ENCODE data around the gene ANKRD66. TPM values are rescaled to one million over a fixed set of nuclear protein-coding genes. Genes with fewer than 3 reads are reported as not detected.

The ANKRD66 gene
- total RNA-seq, 2 experiments from 2014 or later = not detected

DNA sequence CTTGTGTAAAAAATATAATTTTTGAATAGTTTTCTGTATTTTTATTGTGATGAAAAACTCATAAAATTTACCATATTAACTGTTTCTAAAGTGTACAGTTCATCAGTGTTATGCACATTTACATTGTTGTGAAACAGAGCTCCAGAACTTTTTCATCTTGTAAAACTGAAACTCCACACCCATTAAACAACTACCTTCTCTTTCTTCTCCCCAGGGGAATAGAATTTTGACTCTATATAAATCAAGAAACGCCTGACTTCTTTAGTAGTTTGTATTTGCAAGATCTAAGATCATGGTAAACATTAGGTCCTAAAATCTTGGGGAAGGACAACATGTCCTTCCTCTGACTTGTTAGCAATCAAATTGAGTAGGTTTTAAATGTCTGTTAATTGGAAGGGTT is 9.1 kb downstream of the ANKRD66 start:
- no peak overlapping the region for H3K4me3 ChIP-seq (ENCODE audit: low read length)
- H3K27ac ChIP-seq (ENCODE audit: low read depth in 1 of 2, low read length in 2 of 2) = no peak overlapping the region
- H3K4me1 Mint-ChIP-seq (ENCODE audit: low read depth) = no peaks in the 10 kb centered on the region
- TF ChIP-seq, protein P1, sequence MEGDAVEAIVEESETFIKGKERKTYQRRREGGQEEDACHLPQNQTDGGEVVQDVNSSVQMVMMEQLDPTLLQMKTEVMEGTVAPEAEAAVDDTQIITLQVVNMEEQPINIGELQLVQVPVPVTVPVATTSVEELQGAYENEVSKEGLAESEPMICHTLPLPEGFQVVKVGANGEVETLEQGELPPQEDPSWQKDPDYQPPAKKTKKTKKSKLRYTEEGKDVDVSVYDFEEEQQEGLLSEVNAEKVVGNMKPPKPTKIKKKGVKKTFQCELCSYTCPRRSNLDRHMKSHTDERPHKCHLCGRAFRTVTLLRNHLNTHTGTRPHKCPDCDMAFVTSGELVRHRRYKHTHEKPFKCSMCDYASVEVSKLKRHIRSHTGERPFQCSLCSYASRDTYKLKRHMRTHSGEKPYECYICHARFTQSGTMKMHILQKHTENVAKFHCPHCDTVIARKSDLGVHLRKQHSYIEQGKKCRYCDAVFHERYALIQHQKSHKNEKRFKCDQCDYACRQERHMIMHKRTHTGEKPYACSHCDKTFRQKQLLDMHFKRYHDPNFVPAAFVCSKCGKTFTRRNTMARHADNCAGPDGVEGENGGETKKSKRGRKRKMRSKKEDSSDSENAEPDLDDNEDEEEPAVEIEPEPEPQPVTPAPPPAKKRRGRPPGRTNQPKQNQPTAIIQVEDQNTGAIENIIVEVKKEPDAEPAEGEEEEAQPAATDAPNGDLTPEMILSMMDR (IDR thresholded peaks at IDR 0.05) = no peak
- H3K4me3 Mint-ChIP-seq = no peak overlapping the region
- intact Hi-C loops (cut with DNase I, micrococcal nuclease) = no loop called here
- CTCF ChIA-PET = no interaction called here
- peaks cover 3 to 5% of the 10 kb centered on the region in 2 experiments for H3K27me3 ChIP-seq (ENCODE audit: control insufficient read depth in 1 of 2, insufficient read depth in 2 of 2, low read length in 2 of 2)
- no peaks in the 10 kb centered on the region for H3K36me3 Mint-ChIP-seq (ENCODE audit: low read depth)
- no peak overlapping the region for H3K27ac Mint-ChIP-seq
- H3K36me3 ChIP-seq (ENCODE audit: insufficient read depth, low read length) = no peaks in the 10 kb centered on the region
- no peak for ATAC-seq (ENCODE audit: poor library complexity)
- POLR2A ChIA-PET = no interaction called here
- peaks cover 20% of the 10 kb centered on the region for H3K27me3 Mint-ChIP-seq
- H3K9me3 Mint-ChIP-seq = no peaks in the 10 kb centered on the region
- H3K4me1 ChIP-seq (ENCODE audit: insufficient read depth, low read length) = no peaks in the 10 kb centered on the region
- no peaks in the 10 kb centered on the region for H3K9me3 ChIP-seq (ENCODE audit: control insufficient read depth in 1 of 2, insufficient read depth in 1 of 2, low read length in 2 of 2)
- no peak for DNase-seq

DNA sequence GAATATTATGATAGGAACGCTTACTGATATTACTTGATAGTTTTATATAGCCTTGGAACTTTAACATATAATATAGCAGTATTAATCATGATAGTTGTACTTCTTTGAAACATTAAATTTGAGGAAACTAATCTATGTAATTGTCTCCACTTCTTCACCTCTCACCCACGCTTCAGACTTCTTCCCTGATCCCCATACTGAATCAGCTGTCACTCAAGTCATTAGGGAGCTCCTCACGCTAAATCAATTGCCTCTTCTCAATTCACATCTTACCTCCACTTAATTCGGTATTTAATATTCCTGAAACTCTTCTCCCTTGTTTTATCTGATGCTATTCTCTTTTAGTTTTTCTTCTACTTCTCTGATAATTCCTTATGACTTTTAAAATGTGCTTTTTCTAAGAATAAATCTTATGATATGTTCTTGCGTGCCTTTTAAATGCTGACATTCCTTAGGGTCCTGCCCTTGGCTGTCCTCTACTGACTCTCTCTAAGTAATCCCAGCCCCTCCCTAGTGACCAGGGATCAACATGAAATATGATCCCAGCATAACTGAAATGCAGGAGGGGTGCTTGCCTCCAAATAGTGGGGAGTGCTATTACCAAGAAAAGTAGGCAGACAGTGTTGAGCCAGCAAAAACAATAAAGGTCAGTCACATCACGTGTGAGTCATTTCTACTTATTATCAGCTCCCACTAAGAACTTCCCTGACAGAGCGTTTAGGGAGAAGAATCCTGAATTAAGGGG is 9.9 kb downstream of the ANKRD66 start:
- Histone ChIP-seq H3K9me3 (ENCODE audit: control insufficient read depth in 1 of 2, insufficient read depth in 1 of 2, low read length in 2 of 2) (no peaks in the 10 kb centered on the region), H3K27me3 (ENCODE audit: control insufficient read depth in 1 of 2, insufficient read depth in 2 of 2, low read length in 2 of 2) (peaks cover 3 to 5% of the 10 kb centered on the region in 2 experiments), H3K4me1 (ENCODE audit: insufficient read depth, low read length) (no peaks in the 10 kb centered on the region), H3K4me3 (ENCODE audit: low read length) (no peak overlapping the region), H3K36me3 (ENCODE audit: insufficient read depth, low read length) (no peaks in the 10 kb centered on the region), H3K27ac (ENCODE audit: low read depth in 1 of 2, low read length in 2 of 2) (no peak overlapping the region)
- Mint-ChIP-seq H3K4me3 (no peak overlapping the region), H3K4me1 (ENCODE audit: low read depth) (no peaks in the 10 kb centered on the region), H3K27me3 (peaks cover 22% of the 10 kb centered on the region), H3K9me3 (no peaks in the 10 kb centered on the region), H3K27ac (no peak overlapping the region), H3K36me3 (ENCODE audit: low read depth) (no peaks in the 10 kb centered on the region)
- ChIA-PET CTCF (no interaction called here), POLR2A (no interaction called here)
- ATAC-seq (ENCODE audit: poor library complexity) (no peak), DNase-seq (no peak)
- intact Hi-C loops (cut with DNase I, micrococcal nuclease) = no loop called here
- TF ChIP-seq, protein P1 (IDR thresholded peaks at IDR 0.05) = no peak

DNA sequence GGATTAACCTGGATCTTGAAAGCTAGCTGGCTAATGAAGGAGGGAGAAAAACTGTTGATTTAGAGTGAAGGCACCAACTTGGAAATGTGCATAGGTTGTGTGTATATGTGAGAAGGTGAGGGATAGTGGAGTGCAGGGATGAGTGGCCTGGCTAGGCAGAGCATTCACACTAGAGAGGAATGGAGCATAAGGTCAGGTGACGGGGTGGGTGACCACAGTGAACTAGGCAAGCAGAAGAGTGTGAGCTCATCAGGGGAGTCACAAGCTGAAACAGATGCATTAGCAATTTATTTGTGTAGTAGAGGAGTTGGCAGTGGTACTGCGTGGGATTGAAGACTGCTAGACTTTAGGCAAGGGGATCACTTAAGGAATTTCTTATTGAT is 10.5 kb downstream of the ANKRD66 start:
- Histone ChIP-seq H3K36me3 (ENCODE audit: insufficient read depth, low read length) (no peaks in the 10 kb centered on the region), H3K4me1 (ENCODE audit: insufficient read depth, low read length) (no peaks in the 10 kb centered on the region), H3K27me3 (ENCODE audit: control insufficient read depth in 1 of 2, insufficient read depth in 2 of 2, low read length in 2 of 2) (peaks cover 3 to 5% of the 10 kb centered on the region in 2 experiments), H3K4me3 (ENCODE audit: low read length) (no peak overlapping the region), H3K27ac (ENCODE audit: low read depth in 1 of 2, low read length in 2 of 2) (no peak overlapping the region), H3K9me3 (ENCODE audit: control insufficient read depth in 1 of 2, insufficient read depth in 1 of 2, low read length in 2 of 2) (no peaks in the 10 kb centered on the region)
- TF ChIP-seq, protein P1 (IDR thresholded peaks at IDR 0.05) = no peak
- no peak for ATAC-seq (ENCODE audit: poor library complexity)
- no peak overlapping the region for H3K27ac Mint-ChIP-seq
- no peaks in the 10 kb centered on the region for H3K9me3 Mint-ChIP-seq
- no peak overlapping the region for H3K4me3 Mint-ChIP-seq
- H3K36me3 Mint-ChIP-seq (ENCODE audit: low read depth) = no peaks in the 10 kb centered on the region
- CTCF ChIA-PET = no interaction called here
- POLR2A ChIA-PET = no interaction called here
- no peak for DNase-seq
- intact Hi-C loops (cut with DNase I, micrococcal nuclease) = no loop called here
- H3K27me3 Mint-ChIP-seq = peaks cover 22% of the 10 kb centered on the region
- no peaks in the 10 kb centered on the region for H3K4me1 Mint-ChIP-seq (ENCODE audit: low read depth)

Data from CD4-positive, alpha-beta T cell (primary cell).